ENCODE measurements around the gene MYO3B.

The MYO3B gene

DNA sequence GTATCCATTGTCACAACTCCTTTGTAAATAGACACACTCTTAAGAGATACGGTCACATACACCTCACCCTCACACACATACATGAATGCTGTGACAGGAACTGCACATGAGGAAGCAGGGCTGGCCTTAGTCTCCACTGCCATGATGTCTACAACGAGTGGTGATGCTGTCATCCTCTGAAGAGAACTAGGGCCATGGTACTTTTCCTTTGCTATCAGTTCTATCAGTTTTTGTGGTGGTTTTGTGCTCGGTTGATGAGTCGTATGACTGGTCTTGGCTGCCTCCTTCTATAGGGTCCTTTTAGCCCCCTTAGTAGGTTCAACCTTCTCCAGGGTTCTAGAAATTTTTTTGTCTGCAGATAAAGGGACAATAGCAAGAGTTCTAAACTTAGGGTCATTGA lies 66.0 kb downstream of the MYO3B start:
- in situ Hi-C loops (cut with MboI; ENCODE audit: low sequenced_read_pairs, unreplicated experiment), result loop anchor here (25.0 kb wide), 1 partner anchor 568 kb away; the partner anchor contains the start of gene GAD1
- no peak for DNase-seq (ENCODE audit: low spot score)
- TF ChIP-seq, protein P1, sequence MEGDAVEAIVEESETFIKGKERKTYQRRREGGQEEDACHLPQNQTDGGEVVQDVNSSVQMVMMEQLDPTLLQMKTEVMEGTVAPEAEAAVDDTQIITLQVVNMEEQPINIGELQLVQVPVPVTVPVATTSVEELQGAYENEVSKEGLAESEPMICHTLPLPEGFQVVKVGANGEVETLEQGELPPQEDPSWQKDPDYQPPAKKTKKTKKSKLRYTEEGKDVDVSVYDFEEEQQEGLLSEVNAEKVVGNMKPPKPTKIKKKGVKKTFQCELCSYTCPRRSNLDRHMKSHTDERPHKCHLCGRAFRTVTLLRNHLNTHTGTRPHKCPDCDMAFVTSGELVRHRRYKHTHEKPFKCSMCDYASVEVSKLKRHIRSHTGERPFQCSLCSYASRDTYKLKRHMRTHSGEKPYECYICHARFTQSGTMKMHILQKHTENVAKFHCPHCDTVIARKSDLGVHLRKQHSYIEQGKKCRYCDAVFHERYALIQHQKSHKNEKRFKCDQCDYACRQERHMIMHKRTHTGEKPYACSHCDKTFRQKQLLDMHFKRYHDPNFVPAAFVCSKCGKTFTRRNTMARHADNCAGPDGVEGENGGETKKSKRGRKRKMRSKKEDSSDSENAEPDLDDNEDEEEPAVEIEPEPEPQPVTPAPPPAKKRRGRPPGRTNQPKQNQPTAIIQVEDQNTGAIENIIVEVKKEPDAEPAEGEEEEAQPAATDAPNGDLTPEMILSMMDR (IDR thresholded peaks at IDR 0.05; ENCODE audit: borderline replicate concordance, control extremely low read depth, extremely low read depth, insufficient read depth, missing control alignments), result no peak

DNA sequence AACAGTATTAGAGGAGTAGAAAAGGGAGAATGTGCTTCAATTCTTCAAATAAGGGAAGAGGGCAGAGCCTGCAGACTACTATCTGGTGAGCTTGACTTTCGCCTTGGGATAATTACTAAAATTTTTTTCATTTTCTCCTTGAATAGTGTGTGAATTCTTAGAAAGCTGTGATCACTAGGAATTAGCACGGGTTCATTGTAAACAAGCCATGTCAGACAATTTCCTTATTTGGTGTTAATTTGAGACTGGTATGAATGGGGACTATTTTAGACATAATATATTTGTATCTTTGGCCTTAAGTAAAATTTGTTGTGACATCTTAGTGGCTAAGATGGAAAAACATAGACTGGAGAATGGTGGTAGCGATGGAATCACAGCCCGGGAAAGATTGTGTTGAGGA lies 66.6 kb downstream of the MYO3B start:
- no peak for DNase-seq (ENCODE audit: low spot score)
- TF ChIP-seq, protein P1 (IDR thresholded peaks at IDR 0.05; ENCODE audit: borderline replicate concordance, control extremely low read depth, extremely low read depth, insufficient read depth, missing control alignments), result no peak
- in situ Hi-C loops (cut with MboI; ENCODE audit: low sequenced_read_pairs, unreplicated experiment), result loop anchor here (25.0 kb wide), 1 partner anchor 568 kb away; the partner anchor contains the start of gene GAD1

DNA sequence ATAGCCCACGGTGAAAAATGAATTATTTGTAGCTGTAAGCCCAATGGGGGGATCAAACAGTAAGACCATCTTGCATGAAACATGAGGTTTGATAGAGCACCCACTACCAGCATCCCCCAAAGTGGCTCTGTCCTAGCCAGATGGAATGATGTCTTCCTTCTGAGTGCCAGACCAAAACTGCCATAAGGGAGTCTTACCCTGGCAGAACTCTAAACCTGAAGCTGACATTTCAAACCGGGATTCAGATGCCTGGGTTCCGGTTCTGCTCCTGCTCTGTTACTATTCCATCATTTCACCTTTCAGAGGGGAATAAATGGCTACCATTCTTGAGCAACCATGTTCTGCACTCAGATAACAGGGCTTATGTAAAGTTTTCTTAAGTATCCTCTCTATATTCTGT lies 67.4 kb downstream of the MYO3B start:
- in situ Hi-C loops (cut with MboI; ENCODE audit: low sequenced_read_pairs, unreplicated experiment), result loop anchor here (25.0 kb wide), 1 partner anchor 567 kb away; the partner anchor contains the start of gene GAD1
- TF ChIP-seq, protein P1 (IDR thresholded peaks at IDR 0.05; ENCODE audit: borderline replicate concordance, control extremely low read depth, extremely low read depth, insufficient read depth, missing control alignments), result no peak
- DNase-seq (ENCODE audit: low spot score), result no peak

DNA sequence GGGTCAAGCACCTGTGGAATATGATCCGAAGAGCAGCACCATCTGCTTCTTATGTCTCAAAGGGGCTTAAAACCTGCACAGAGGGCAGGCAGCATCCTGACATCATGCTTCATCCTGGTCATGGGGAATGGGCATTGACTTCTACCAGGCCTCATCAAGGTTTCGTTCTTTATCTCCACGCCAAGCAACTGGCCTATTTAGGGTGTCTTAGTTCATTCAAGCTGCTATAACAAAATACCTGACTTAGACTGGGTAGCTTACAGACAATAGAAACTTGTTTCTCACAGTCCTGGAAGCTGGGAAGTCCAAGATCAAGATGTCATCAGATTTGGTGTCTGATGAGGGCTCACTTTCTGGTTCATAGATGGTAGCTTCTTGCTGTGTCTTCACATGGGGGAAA lies 69.4 kb downstream of the MYO3B start:
- in situ Hi-C loops (cut with MboI; ENCODE audit: low sequenced_read_pairs, unreplicated experiment), result loop anchor here (25.0 kb wide), 1 partner anchor 565 kb away; the partner anchor contains the start of gene GAD1
- TF ChIP-seq, protein P1 (IDR thresholded peaks at IDR 0.05; ENCODE audit: borderline replicate concordance, control extremely low read depth, extremely low read depth, insufficient read depth, missing control alignments), result no peak
- no peak for DNase-seq (ENCODE audit: low spot score)

DNA sequence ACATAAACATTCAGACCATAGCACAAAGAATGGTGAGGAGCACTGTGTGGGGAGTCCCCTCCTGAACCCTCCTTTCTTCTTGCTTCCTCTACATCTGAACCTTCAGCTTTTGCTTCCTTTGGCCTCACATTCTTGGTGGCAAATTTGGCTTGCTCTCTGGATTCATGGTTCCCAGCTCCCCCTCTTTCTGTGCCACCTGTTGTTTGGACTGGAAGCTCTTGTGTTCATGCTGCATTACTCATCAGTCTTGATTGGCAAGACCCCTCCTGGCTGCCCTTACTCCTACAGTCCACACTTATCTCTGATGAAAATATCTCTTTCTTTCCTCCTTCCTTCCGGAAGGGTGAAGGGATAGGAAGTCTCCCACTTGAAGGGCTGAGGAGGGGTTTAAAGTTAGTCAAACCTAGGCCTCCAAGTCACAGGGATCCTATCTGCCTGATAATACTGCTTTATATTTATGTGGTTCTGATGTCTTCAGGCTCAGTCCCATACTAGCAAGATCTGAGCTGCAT lies 70.0 kb downstream of the MYO3B start:
- TF ChIP-seq, protein P1 (IDR thresholded peaks at IDR 0.05; ENCODE audit: borderline replicate concordance, control extremely low read depth, extremely low read depth, insufficient read depth, missing control alignments), result no peak
- no peak for DNase-seq (ENCODE audit: low spot score)
- in situ Hi-C loops (cut with MboI; ENCODE audit: low sequenced_read_pairs, unreplicated experiment), result loop anchor here (25.0 kb wide), 1 partner anchor 564 kb away; the partner anchor contains the start of gene GAD1

DNA sequence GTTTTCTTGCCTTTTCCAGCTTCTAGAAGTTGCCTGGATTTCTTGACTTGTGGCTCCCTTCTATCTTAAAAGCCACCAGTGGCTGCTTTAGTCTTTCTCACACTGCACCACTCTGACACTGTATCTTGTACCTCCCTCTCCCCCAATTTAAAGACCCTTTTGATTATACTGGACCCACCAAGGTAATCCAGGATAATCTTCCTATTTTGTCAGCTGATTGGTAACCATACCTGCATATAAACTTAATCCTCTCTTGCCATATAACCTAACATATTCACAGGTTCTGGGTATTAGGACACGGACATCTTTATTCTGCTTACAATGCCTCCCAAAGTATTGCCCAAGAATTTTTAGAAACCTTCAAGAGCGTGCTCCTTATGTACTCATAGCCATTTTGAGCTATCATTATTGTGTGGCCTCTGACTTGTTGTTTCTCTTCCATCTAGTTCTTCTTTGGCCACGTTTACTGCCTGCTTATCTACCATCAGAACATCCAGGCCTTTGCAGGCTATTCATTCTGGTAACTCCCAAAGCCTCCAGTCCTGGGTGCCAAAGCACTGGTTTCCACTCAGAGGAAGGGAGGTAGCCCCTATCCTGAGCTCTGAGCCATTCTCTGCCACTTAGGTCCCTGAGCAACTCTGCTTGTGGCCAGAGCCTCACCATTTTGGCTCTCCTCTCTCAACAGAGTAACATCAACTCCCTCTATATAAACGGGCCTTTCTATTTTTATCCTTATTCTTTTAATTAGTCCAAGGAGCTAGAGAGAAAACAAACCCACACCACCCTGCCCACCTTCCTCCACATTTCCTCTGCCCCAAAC lies 70.8 kb downstream of the MYO3B start:
- in situ Hi-C loops (cut with MboI; ENCODE audit: low sequenced_read_pairs, unreplicated experiment), result loop anchor here (25.0 kb wide), 1 partner anchor 564 kb away; the partner anchor contains the start of gene GAD1
- TF ChIP-seq, protein P1 (IDR thresholded peaks at IDR 0.05; ENCODE audit: borderline replicate concordance, control extremely low read depth, extremely low read depth, insufficient read depth, missing control alignments), result no peak
- DNase-seq (ENCODE audit: low spot score), result no peak
